GM21576 (cell line): ENCODE data around the gene S1PR5.
"Not testable (repeated sequence)": the region's sequence is repeated elsewhere in the genome, so short reads cannot be mapped to it uniquely, and the experiment has no call there.

Source experiments
- ATAC-seq: cut with Tn5 transposase; IDR thresholded peaks from one replicate; pipeline ENCODE4 v1.9.1; 2021; ENCODE audit warnings: mild to moderate bottlenecking, moderate library complexity; ENCODE audit not compliant: unreplicated experiment

Gene S1PR5

DNA sequence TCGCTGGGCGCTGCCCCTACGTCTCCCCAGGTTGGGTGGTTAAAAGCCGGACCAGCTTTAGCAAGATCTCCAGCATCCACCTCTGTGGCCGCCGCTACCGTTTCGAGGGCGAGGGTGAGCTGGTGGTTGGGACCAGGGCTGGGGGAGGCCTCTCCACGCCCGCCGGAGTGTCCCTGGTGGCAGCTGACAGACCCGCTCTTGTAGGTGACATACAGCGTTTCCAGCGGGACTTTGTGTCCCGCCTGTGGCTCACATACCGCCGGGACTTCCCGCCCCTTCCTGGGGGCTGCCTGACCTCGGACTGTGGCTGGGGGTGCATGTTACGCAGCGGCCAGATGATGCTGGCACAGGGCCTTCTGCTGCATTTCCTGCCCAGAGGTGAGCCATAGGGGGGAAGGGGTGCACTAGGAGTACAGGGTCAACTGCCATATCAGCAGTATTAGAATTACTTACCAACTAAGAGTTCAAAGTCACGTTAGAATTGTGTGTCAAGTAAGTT lies 27.6 kb upstream of the S1PR5 start:
- ATAC-seq: no peak

DNA sequence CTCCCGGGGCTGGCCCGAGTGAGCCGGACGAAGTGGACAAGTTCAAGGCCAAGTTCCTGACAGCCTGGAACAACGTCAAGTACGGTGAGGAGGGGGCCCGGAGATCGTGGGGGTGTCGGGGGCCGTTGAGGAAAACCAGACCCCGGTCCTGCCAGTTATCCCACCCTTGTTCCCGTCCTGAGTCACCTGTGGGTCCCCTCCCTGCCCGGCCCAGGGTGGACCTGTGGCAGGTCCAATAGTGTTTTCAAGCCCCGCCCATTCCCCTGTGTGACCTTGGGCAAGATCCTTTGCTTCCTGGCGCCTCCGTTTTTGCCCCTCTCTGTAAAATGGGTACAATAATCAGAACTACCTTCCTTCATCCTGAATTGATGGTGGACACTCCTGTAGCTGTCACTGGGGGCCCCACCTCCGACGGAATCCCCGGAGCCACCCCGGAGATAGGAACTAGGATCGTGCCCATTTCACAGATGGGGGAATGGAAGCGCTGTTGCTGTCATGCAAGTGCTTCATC lies 27.1 kb upstream of the S1PR5 start:
- peak; percentile 28 for ATAC-seq

DNA sequence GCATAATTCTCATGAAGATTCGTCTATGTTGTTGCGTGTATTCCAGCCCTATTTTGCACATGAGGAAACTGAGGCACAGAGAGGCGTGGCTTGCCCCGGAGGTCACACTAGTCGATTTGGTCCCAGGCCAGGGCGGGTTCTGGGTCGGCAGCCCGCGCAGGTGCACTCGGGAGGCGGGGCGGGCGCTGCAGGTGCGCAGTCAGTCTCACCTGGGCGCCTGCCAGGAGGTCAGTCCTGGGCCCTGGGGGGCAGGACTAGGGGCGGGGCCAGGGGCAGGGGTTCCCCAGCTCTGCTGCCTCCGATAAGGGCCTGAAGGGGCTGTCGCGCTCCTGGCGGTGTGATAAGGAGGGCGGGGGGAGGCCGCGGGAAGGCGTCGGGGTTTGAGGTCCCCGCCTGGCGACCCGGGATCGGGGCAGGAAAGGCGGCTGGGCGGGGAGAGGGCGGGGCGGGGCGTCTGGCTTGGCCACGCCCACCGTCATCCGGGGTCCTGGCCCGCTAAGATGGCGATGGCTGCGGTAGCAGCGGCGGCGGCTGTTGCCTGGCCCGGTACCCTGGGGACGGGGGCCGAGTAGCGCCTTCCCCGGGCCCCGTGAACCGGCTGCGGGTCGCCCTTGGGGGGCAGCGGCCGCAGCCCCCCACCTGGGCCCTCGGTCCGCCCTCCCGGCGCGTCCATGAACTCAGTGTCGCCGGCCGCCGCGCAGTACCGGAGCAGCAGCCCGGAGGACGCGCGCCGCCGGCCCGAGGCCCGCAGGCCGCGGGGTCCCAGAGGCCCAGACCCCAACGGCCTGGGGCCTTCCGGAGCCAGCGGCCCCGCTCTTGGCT lies 26.4 kb upstream of the S1PR5 start, which contains the start of gene ATG4D:
TSS of gene ATG4D (plus strand) at position 485 of the 822 bp plus-strand sequence. CDS start at position 672, 187 bp downstream.
- ATAC-seq: peak; percentile 63

DNA sequence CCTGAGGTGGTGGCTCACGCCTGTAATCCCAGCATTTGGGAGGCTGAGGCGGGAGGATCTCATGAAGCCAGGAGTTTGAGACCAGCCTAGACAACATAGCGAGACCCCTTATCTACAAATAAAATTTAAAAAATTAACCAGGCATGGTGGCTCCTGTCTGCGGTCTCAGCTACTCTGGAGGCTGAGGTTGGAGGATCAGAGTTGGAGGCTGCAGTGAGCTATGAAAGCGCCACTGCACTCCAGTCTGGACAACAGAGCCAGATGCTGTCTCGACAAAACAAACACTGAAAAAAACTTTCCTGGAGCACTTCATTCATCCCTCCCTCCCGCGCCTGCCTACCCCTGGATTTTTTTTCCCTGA lies 25.8 kb upstream of the S1PR5 start:
- no peak for ATAC-seq

DNA sequence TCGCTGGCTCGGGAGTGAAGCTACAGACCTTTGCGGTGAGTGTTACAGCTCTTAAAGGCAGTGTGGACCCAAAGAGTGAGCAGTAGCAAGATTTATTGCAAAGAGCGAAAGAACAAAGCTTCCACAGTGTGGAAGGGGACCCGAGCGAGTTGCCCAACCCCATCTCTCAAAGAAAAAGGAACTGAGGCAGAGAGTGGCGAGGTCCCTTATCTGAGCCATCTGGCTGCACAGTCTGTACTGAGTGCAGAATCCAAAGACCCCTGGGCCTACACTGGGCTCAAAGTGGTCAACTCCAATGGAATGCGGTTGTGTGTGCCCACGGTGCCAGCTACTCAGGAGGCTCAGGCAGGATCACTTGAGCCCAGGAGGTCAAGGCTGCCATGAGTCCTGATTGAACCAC lies 21.8 kb upstream of the S1PR5 start:
- ATAC-seq: not testable (repeated sequence)

DNA sequence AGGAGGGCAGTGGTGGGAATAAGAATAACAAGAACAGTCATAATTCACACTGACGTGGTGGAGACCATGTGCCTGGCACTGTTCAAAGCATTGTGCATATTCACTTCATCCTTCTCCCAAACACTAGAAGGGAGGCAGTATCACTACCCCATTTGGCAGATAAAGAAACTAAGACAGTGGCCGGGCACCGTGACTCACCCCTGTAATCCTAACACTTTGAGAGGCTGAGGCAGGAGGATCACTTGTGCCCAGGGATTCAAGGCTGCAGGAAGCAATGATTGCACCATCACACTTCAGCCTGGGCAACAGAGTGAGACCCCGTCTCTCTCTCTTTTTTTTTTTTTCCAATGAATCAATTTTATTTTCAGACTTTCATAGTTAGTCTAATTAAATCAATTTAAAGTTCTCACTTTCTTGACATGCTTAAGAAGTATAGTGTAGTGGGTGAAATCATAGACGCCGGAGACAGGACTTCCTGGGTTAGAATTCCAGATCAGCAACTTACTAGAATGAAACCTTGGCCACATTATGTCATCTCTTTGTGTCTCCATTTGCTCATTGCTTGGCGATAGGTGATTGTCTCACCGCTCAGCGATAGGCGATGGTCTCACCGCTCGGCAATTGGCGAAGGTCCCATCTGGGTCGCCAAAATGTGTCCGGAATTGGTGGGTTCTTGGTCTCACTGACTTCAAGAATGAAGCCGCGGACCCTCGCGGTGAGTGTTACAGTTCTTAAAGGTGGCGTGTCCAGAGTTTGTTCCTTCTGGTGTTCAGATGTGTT lies 21.1 kb upstream of the S1PR5 start:
- ATAC-seq: no peak

DNA sequence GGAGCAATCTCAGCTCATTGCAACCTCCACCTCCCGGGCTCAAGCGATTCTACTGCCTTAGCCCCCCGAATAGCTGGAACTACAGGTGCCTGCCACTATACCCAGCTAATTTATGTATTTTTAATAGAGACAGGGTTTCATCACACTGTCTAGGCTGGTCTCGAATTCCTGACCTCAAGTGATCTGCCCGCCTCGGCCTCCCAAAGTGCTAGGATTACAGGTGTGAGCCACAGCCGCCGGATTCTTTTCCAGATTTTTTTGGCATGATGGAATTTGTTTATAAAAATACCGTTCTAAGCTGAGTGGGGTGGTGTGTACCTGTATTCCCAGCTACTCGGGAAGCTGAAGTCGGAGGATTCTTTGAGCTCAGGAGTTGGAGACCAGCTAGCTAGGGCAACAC lies 20.4 kb upstream of the S1PR5 start:
- no peak for ATAC-seq

DNA sequence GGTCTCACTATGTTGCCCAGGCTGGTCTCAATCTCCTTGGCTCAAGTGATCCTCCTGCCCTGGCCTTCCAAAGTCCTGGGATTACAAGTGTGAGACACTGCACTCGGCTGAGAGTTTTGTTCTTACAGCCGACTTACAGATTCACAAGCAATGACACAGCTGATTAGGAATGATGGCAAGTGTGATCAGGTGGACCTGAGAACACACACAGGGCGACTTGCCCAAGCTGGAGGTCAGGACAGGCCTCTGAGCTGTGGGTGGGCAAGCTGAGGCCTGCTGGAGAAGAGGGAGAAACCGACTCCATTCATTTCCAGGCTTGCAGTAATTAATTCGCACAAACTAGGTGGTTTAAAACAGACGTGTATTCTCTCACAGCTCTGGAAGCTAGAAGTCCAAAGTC lies 18.4 kb upstream of the S1PR5 start:
- ATAC-seq: no peak

DNA sequence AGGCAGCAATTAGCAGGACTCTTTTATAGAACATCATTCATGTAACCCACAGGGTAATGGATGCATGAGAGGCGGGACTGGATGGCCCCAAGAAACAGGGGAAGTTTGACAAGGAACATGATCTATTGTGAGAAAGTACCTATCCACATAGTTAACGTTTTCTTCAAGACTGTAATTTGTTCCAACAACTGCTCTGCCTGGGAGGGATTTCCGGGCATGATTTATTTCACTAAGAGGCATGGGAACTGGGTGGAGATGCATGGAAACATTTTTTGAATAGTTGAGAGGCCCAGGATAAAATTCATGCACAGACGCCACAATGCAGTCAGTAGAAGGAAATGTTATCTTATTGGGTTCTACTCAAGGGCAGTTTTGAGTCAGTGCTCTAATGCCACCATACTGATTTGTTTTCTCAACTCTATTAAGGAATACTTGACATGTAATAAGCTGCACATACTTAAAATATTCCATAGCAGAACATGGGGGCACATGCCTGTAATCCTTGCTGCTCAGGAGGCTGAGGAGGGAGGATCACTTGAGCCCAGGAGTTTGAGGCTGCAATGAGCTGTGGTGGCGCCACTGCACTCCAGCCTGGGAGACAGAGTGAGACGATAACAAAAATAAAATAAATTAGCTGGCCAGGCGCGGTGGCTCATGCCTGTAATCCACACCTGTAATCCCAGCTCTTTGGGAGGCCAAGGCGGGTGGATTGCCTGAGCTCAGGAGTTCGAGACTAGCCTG lies 16.6 kb upstream of the S1PR5 start:
- ATAC-seq: no peak

DNA sequence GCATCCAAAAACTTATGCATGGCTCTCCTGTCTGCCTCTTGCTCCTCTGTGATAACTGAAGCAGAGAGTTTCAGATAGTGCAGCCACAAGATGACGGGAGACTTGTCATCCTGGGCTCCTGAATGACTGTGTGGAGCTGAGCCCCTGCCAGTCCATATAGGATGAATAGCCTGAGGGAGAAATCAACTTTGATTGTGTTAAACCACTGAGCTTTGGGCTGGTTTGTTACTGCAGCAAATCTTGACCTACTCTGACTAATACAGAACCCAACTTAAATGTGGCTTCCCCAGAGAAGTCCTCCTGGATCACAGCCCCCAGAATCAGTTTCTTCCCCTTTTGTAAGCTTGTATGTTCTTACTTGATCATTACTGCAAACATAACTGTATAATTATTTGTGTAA lies 15.2 kb upstream of the S1PR5 start:
- no peak for ATAC-seq

DNA sequence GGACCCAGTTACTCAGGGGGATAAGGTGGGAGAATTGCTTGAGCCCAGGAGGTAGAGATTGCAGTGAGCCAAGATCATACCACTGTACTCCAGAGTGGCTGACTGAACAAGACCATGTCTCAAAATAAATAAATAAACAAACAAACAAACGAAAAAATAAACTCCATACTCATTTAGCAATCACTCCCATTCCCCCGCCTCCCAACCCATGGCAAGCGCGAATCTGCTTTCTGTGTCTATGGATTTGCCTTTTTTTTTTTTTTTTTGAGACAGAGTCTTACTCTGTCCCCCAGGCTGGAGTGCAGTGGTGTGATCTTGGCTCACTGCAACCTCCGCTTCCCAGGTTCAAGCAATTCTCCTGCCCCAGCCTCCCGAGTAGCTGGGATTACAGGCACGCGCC lies 9.6 kb upstream of the S1PR5 start:
- ATAC-seq: not testable (repeated sequence)

DNA sequence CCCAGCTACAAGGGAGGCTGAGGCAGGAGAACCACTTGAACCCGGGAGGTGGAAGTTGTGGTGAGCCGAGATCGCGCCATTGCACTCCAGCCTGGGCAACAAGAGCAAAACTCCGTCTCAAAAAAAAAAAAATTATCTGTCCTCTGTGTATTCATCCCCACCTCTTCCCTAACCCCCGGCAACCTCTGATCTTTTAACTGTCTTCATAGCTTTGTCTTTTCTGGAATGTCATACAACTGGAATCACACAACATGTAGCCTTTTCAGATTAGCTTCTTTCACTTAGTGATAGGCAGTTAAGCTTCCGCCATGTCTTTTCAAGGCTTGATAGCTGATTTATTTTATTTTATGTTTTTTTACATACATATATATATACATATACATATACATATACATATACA lies 8.4 kb upstream of the S1PR5 start:
- ATAC-seq: no peak

DNA sequence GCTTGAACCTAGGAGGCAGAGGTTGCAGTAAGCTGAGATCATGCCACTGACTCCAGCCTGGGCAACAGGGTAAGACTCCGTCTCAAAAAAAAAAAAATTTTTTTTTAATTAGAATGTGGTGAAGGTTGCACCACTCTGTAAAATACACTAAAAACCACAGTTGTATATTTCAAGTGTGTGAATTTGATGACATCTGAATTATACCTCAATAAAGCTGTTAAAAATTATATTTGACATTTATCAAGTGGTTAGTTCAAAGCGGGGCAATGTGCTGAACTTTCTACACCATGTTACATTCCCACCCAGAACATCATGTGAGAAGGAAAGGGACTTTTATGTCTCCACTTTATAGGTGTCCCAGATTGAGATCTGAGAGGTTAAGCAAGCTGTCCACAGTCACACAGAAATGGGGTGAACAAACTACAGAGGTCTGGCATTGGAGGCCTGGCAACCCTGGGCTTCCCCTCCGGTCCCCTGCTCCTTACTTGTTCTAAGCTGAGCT lies 5.9 kb upstream of the S1PR5 start:
- no peak for ATAC-seq

DNA sequence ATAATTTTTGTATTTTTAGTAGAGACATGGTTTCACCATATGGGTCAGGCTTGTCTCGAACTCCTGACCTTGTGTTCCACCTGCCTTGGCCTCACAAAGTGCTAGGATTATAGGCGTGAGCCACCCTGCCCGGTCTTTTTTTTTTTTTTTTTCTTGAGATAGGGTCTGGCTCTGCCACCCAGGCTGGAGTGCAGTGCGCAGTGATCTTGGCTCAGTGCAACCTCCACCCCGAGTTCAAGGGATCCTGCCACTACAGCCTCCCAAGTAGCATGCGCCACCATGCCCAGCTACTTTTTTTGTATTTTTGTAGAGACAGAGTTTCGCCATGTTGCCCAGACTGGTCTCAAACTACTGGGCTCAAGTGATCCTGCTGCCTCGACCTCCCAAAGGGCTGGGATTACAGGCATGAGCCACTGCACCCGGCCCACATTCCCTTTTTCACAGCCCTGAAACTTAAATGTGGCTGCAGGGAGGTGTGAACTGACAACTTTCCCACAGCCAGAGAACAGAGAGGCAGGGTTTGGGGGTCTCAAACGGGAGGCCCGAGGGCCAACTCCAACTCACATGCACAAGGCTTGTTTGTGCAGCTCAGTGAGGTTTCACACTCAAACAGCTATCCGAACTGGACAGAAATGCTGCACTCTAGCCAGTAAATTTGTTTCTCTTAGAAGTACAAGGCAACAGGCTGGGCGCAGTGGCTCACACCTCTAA lies 4.4 kb upstream of the S1PR5 start:
- ATAC-seq: no peak

DNA sequence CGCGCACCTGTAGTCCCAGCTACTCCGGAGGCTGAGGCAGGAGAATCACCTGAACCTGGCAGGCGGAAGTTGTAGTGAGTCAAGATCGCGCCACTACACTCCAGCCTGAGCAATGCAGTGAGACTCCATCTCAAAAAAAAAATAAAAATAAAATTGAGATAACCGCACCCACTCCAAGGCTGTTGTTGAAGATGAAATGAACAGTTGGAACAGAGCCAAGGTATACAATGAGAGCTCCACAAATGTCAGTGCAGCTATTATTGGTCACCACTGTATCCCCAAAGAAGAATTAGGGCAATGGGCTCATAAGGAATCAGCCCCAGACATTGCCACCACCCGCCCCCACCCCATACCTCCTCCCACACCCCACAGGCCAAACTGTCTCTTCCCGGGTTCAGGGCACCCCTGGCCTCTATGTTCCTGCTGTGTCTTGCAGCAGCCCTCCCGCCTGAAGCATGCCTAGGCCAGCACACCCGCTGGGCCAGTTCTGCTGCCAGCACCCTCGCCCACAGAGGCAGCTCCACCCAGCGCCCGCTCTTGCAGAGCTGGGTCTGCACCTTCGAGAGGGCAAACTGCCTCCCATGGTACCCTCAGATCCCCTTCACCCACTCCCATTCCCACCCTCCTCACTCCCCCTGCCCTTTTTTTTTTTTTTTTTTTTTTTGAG lies 3.5 kb upstream of the S1PR5 start:
- ATAC-seq: no peak

DNA sequence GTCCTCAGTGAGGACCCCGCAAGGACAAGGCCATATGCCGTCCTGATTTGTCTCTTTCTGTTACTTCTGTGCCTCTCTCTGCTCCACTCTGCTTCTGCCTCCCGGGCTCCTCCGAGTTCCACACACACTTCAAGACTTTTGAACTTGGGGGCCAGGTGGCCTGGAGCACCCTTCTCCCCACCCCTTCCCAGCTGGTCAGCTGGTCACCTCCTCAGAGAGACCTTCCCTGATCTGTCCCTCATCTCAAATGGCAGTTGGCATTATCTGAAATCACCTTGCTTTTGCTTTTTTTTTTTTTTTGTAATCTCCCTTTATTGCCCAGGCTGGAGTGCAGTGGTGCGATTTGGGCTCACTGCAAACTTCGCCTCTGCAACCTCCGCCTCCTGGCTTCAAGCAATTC lies 2.2 kb upstream of the S1PR5 start:
- no peak for ATAC-seq

DNA sequence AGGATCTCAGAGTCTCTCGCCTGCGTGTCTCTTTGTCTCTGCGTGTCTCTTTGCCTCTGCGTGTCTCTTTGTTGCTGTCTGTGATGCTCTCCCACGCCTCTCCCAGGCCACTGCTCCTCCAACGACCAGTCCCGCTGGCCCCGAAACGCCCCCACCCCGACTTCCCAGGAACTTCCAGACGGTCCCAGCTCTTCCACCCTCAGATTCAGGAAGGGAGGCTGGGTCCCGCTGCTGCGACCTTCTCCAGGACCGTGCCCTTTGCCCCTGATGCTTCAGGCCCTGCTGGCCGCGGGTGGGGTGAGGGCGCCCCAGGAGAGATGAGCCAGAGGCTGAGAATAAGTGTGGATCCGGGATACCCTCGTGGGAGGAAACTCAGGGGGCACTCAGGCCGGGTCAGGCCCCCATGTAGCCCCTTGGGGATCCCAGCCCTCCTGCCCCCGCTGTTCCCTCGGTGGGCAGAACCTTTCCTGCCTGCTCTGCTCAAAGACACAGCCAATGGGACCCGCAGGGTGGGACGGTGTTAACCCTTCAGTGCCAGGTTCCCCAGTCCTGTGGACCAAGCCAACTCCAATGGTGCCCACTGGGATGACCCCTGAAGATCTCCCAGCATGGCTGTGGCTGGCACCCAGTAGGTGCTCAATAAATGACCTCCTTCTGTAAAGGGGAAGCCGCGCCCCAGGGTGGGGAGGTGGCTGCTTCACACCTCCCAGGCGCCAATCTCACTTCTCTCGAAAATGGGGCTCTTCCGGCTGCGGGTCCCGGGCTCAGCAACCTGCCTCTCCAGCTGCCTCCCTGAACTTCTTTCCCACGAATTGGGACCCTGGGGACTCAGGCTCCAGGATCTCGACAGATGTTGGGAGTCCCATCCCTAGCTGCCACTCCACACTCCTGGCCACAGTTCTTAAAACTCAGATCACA lies 1.5 kb upstream of the S1PR5 start:
- no peak for ATAC-seq

DNA sequence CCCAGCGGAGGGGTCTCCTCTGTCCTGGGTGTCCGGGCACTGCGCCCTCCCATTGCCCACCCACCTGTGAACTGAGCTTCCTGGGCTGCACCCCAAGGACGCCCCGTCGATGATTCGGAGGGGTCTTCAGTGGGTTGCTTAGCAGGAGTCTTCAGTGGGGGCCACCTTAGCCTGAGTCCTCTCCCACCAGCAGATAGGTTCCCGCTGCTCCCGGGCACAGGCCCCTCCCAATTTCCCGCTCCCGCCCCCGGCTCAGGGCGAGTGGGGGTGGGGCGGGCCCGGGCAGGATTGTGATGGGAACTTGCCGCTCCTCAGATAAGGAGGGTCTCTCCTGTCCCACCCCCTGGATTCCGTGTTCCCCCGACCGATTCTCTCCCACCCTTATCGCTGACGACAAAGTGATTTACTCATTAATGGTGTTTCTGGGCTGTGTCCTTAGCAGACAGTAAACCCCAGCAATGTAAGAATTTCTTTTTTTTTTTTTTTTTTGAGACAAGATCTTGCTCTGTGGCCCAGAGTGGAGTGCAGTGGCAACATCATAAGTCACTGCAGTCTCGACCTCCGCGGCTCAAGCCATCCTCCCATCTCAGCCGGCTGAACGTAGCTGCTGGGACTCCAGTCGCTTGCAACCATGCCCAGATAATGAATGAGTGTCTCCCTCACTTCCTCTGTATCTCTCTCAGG lies 655 bp upstream of the S1PR5 start:
- ATAC-seq: no peak
